HS-27A (cell line): ENCODE results near the gene CCDC116.
A peak's percentile ranks its signal among the peaks of the same experiment; 100 is the strongest.
"Not testable (repeated sequence)": the region's sequence is repeated elsewhere in the genome, so short reads cannot be mapped to it uniquely, and the experiment has no call there.

Experiments
- DNase-seq: peaks from one replicate; pipeline ENCODE4 v3.0.0-alpha.2; 2012; ENCODE audit warnings: low read depth, missing footprints

CCDC116 gene

GRCh38 chr22:21631025-21631424 lies 1.5 kb upstream of the CCDC116 start:
- DNase-seq: no peak

- no peak for DNase-seq
Observed at GRCh38 chr22:21632931-21633330, 371 bp downstream of the CCDC116 start.

DNA sequence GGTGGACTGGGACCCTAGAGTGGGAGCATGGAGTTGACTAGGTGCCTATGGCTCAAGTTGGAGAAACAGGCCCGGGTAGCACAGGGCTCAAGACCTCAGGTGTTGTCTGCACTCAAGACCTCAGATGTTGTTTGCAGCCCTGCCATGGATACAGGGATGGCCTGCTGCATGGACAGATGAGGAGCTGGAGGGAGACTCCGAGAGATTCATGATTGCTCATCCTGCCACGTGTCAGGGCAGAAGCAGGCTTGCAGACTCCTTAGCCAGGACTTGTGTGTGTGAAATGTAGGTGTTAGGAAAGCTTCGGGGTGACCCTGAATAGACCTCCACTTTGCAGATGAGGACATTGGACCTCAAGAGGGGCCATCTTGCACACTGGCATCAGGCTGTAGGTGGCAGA lies 921 bp downstream of the CCDC116 start:
- no peak for DNase-seq

DNA sequence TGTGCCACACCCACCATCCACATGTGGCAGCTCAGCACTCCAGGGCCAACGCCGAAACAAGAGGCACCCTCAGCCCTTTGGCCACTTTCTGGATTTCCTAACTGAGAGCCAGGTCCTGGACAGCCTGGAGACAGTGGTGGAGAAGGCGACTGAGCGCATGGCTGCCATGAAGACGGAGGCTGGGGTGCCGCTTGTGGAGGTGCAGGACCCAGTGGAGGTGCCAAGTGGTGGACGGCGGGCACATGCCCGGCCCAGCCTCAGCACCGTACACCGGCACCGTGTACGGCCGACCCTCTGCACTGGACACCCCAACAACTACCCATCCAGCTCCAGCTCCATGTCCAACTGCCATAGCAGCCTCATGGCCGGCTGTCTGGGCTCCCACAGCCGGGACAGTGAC lies 1.5 kb downstream of the CCDC116 start:
- DNase-seq: no peak

- DNase-seq: no peak
Observed at GRCh38 chr22:21634844-21635243, 2.3 kb downstream of the CCDC116 start.

DNA sequence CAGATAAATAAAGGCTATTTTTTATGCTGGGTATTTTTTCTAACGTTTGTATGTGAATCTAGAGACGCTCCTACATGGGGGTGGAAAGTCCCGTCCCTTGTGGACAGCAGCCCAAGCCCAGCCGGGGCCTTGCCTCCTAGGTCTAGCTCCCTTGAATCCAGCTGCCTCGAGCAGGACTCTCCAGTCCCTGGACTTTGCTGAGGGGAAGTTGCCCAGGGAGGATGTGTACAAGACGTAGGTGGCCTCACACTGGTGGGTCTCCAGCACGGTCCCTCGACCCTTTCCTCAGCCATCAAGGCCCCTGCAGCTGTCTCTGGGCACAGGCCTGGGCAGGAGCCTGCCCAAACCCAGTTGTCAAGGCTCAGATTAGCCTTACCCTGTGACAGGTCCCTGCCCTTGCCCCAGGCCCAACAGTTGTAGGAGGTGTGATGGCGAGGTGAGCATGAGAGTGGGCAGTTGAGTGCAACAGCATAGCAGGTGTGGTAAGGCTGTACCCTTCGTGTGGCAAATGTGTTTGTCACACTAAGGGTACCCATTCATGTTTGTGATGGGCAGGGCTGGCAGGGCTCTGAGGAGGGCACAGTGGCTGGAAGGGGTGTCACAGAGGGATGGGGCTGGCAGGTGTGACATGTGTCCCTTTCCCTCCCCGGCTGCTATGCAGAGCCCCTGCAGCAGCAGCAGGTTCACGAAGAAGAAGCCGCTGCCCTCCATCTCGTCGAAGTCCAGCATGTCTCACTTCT lies 3.4 kb downstream of the CCDC116 start:
- DNase-seq: no peak

DNA sequence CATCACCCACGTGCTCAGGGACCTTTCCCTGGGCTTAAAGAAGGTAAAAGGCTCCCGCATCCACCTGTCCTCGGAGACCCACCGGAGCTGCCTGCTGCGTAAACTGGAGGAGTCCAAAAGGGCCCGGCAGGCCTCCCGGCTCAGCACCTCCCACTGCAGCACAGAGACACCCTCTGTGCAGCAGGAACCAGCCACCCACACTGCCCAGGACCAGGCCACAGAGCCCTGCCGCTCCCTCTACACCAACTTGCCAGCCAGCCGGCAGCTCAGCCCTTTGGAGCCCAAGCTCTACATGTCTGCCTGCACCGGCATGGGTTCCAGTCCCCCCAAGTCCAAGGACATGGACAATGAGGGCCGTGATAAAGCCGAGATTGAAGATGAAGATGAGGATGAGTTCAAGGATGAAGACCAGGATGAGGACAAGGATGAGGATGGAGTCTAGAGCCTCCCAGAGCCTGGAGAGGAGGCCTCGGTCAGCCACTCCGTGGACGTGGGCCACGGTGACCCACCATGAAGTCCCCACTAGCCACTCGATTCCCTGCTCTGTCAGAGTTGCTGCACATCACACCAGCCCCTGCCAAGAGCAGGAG lies 4.2 kb downstream of the CCDC116 start:
- no peak for DNase-seq

DNA sequence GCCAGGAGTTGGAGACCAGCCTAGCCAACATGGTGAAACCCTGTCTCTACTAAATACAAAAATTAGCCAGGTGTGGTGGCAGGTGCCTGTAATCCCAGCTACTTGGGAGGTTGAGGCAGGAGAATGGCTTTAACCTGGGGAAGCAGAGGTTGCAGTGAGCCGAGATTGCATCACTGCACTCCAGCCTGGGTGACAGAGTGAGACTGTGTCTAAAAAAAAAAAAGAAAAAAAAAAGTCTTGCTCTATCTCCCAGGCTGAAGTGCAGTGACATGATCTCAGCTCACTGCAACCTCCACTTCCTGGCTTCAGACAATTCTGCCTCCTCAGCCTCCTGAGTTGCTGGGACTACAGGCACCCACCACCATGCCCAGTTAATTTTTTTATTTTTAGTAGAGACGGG lies 4.9 kb downstream of the CCDC116 start:
- not testable (repeated sequence) for DNase-seq

- no peak for DNase-seq
Observed at GRCh38 chr22:21639359-21639758, 6.8 kb downstream of the CCDC116 start.

- no peak for DNase-seq
Observed at GRCh38 chr22:21640810-21641209, 8.2 kb downstream of the CCDC116 start.

DNA sequence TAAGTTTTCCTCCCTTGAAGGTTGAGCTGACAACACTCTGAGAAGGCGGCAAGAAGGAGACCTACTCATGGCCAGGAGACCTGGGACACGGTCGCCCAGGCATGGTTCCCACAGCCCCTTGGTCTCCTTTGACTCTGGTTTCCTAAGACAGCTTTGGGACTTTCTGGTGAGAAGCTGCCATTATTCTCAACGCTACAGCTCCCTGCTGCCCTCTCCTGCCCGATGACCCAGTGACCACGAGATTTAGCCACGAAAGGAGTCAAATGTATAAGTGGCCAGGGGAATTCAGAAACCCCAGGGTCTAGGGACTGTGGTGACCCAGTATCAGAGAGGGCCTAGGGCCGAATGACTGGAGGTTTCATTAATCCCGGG lies 8.8 kb downstream of the CCDC116 start:
- no peak for DNase-seq

- DNase-seq: peak; percentile 91
Observed at GRCh38 chr22:21641789-21642583, 9.4 kb downstream of the CCDC116 start, which contains the start of gene SDF2L1. TSS of gene SDF2L1 (plus strand) at chr22:21642302. CDS start at chr22:21642337, 35 bp downstream.

GRCh38 chr22:21642584-21643448 lies 10.3 kb downstream of the CCDC116 start:
- no peak for DNase-seq

DNA sequence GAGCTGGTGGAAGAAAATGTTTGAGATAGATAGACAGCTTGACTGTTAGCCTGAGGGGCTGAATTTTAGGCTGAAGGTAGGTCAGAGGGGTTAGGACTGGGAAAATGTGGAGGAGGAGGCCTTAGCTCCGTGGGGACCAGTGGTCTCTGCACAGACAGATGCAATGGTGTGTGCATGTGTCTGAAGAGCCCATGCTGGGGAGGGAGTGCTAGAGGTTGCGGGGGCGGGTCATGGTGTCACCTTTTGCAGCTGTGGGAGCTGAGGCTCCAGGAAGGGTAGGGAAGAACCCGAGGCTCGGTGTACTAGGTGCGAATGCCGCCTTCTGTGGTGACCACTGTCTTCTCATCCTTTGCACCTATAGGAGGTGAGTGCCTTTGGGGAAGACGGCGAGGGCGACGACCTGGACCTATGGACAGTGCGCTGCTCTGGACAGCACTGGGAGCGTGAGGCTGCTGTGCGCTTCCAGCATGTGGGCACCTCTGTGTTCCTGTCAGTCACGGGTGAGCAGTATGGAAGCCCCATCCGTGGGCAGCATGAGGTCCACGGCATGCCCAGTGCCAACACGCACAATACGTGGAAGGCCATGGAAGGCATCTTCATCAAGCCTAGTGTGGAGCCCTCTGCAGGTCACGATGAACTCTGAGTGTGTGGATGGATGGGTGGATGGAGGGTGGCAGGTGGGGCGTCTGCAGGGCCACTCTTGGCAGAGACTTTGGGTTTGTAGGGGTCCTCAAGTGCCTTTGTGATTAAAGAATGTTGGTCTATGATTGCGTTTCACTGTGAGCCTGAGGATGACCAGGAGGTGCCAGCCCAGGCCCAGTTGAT lies 11.2 kb downstream of the CCDC116 start:
- no peak for DNase-seq

DNA sequence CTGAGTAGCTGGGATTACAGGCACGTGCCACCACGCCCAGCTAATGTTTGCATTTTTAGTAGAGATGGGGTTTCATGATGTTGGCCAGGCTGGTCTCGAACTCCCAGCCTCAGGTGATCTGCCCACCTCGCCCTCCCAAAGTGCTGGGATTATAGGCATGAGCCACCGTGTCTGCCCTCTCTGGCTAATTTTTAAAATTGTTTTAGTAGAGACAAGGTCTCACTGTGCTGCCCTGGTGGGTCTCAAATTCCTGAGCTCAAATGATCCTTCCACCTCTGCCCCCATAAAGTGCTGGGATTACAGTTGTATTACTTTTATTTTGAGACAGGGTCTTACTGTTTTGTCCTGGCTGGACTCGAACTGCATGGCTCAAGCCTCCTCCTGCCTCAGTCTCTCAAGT lies 13.0 kb downstream of the CCDC116 start:
- DNase-seq: not testable (repeated sequence)

- no peak for DNase-seq
Observed at GRCh38 chr22:21646608-21647590, 14.3 kb downstream of the CCDC116 start.

- no peak for DNase-seq
Observed at GRCh38 chr22:21650280-21650679, 17.7 kb downstream of the CCDC116 start.

DNA sequence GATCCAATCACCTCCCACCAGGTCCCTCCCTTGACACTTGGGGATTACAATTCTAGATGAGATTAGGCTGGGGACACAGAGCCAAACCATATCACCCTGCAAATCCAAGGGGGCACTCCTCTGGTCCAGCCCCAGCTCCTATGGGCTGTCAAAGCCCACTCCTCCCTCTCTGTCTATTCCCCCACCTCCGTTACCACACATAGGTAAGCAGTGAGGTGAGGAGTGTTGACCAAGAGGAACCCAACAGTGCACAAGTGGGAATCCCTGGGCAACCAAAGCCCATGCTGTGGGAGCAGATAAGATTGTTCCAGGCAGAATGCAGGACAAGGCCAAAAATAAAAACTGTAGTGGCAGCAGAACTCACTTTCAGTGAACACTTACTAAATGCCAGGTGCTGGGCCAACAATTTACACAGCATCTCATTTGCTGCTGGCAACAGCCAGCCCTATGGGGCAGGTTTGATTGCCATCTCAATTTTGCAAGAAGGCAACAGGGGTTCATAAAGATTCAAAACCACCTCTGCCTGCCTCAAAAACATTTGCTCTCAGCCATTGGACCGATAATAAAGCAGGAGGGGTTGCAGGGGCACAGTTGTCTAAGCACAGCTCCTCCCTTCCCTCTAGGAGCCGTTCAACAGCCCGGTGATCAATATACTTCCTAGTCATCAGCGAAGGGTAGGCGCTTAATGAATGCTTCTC lies 18.4 kb downstream of the CCDC116 start:
- DNase-seq: no peak

DNA sequence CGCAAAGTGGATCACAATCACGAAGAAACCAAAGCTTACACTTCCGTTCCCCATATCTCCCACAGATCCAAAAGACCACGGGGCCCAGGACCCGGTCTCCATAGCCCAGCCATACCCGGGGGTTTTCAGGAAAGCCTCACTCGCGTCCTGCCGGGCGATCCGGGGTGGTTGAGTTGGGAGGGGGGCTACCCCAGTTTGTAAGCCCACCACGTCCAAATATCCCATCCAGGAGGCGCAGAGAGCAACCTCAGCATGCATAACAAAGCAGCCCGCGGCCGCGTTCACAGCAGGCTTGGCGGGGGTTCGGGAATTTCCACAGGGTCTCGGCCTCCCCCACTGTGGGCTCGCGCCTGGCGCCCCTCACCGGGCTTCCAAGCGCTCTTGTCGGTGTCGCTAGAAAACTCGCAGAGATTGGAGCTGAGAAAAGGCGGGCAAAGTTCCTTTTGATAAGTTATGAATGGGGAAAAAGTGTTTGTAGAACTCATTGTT lies 19.0 kb downstream of the CCDC116 start:
- DNase-seq: no peak
